HEK293 (cell line): ENCODE measurements around the gene CACNA1D.

Experiments used
- CTCF ChIA-PET: fragments of 350-600 bp; formaldehyde crosslinking; extraction: SDS; loops from one replicate; lab custom pipeline; 2021; ENCODE audit warnings: antibody characterized with exemption; lab: Yijun Ruan, JAX
- POLR2A ChIA-PET: fragments of 300-600 bp; formaldehyde crosslinking; extraction: SDS; loops from one replicate; lab custom pipeline; 2020; ENCODE audit warnings: antibody characterized with exemption, inconsistent platforms; lab: Yijun Ruan, JAX
- H3K27ac ChIP-seq: fragments of 200-500 bp; sonication (Bioruptor generic); 2 replicates; pipeline ENCODE4 v1.5.1; 2014; ENCODE audit warnings: low read depth, low read length, control low read depth, inconsistent platforms; ENCODE audit errors: extremely low read depth
- H3K36me3 ChIP-seq, 2 experiments: fragments of 200-500 bp in 1 of 2; sonication (Bioruptor generic) in 1 of 2; 1 replicate in 1 of 2; 2 replicates in 1 of 2; pipeline ENCODE4 v1.5.1; 2014 to 2017; ENCODE audit warnings: inconsistent platforms in 2 of 2, low read length in 2 of 2; ENCODE audit not compliant: control insufficient read depth in 2 of 2, insufficient read depth in 1 of 2
- H3K4me1 ChIP-seq: fragments of 200-500 bp; sonication (Bioruptor generic); 2 replicates; pipeline ENCODE4 v1.5.1; 2014; ENCODE audit warnings: mild to moderate bottlenecking, low read length, inconsistent platforms; ENCODE audit not compliant: control insufficient read depth, insufficient read depth
- H3K4me3 ChIP-seq: 2 replicates; pipeline ENCODE4 v1.5.1; 2011; ENCODE audit warnings: low read depth, mild to moderate bottlenecking, control low read depth, low read length, moderate library complexity
- H3K9me3 ChIP-seq: fragments of 200-500 bp; sonication (Bioruptor generic); 2 replicates; pipeline ENCODE4 v1.5.1; 2014; ENCODE audit warnings: low read depth, low read length, inconsistent platforms; ENCODE audit not compliant: control insufficient read depth, insufficient read depth
- GLIS1 ChIP-seq: fragments of 450-650 bp; formaldehyde crosslinking; IDR thresholded peaks from 2 replicates; pipeline ENCODE4 v1.5.1; 2016; ENCODE audit warnings: missing biosample characterization, missing genetic modification characterization
- HOXA7 ChIP-seq: sonication (generic); formaldehyde crosslinking; IDR thresholded peaks from 2 replicates; pipeline ENCODE4 v1.8.1; 2022; ENCODE audit warnings: missing genetic modification reagents, borderline replicate concordance
- HOXD13 ChIP-seq: sonication (generic); formaldehyde crosslinking; IDR thresholded peaks from 2 replicates; pipeline ENCODE4 v1.8.0; 2022; ENCODE audit warnings: missing genetic modification reagents, borderline replicate concordance
- KLF1 ChIP-seq: fragments of 450-650 bp; formaldehyde crosslinking; IDR thresholded peaks from 2 replicates; pipeline ENCODE4 v1.5.1; 2016; ENCODE audit warnings: missing biosample characterization, missing genetic modification characterization
- KLF10 ChIP-seq: fragments of 450-650 bp; IDR thresholded peaks from 2 replicates; pipeline ENCODE4 v1.5.1; 2018; ENCODE audit warnings: missing biosample characterization, mild to moderate bottlenecking, missing genetic modification characterization
- KLF17 ChIP-seq: fragments of 450-650 bp; formaldehyde crosslinking; IDR thresholded peaks from 2 replicates; pipeline ENCODE4 v1.5.1; 2016; ENCODE audit warnings: missing biosample characterization, missing genetic modification characterization
- PBX3 ChIP-seq: sonication (generic); formaldehyde crosslinking; IDR thresholded peaks from 2 replicates; pipeline ENCODE4 v1.8.1; 2022; ENCODE audit warnings: mild to moderate bottlenecking, moderate library complexity, missing genetic modification reagents
- PRDM10 ChIP-seq: fragments of 450-650 bp; formaldehyde crosslinking; IDR thresholded peaks from 2 replicates; pipeline ENCODE4 v1.5.1; 2016; ENCODE audit warnings: missing biosample characterization, missing genetic modification characterization
- REST ChIP-seq: fragments of 450-650 bp; formaldehyde crosslinking; IDR thresholded peaks from 2 replicates; pipeline ENCODE4 v1.5.1; 2016; ENCODE audit warnings: missing biosample characterization, missing genetic modification characterization
- SCRT2 ChIP-seq: fragments of 450-650 bp; formaldehyde crosslinking; IDR thresholded peaks from 2 replicates; pipeline ENCODE4 v1.5.1; 2016; ENCODE audit warnings: missing biosample characterization, missing genetic modification characterization
- WT1 ChIP-seq: fragments of 450-650 bp; formaldehyde crosslinking; IDR thresholded peaks from 2 replicates; pipeline ENCODE4 v1.5.1; 2016; ENCODE audit warnings: missing biosample characterization, missing genetic modification characterization
- YY1 ChIP-seq: fragments of 450-650 bp; formaldehyde crosslinking; IDR thresholded peaks from 2 replicates; pipeline ENCODE4 v1.5.1; 2018; ENCODE audit warnings: missing biosample characterization, missing genetic modification characterization
- ZNF114 ChIP-seq: fragments of 450-650 bp; formaldehyde crosslinking; IDR thresholded peaks from 2 replicates; pipeline ENCODE4 v1.5.0; 2017; ENCODE audit warnings: missing biosample characterization, missing genetic modification characterization
- ZNF157 ChIP-seq: fragments of 450-650 bp; formaldehyde crosslinking; IDR thresholded peaks from 2 replicates; pipeline ENCODE4 v1.5.1; 2016; ENCODE audit warnings: missing biosample characterization, missing genetic modification characterization
- ZNF16 ChIP-seq: fragments of 450-650 bp; formaldehyde crosslinking; IDR thresholded peaks from 2 replicates; pipeline ENCODE4 v1.5.1; 2016; ENCODE audit warnings: low read depth, missing biosample characterization, missing genetic modification characterization
- ZNF23 ChIP-seq: fragments of 450-650 bp; formaldehyde crosslinking; IDR thresholded peaks from 2 replicates; pipeline ENCODE4 v1.5.1; 2016; ENCODE audit warnings: missing biosample characterization, missing genetic modification characterization, borderline replicate concordance
- ZNF341 ChIP-seq: fragments of 450-650 bp; formaldehyde crosslinking; IDR thresholded peaks from 2 replicates; pipeline ENCODE4; 2016; ENCODE audit warnings: low read depth, missing biosample characterization, missing genetic modification characterization
- ZNF366 ChIP-seq: fragments of 450-650 bp; formaldehyde crosslinking; conservative IDR thresholded peaks from 2 replicates; pipeline ENCODE4 v1.5.1; 2016; ENCODE audit warnings: missing biosample characterization, missing genetic modification characterization
- ZNF391 ChIP-seq: fragments of 450-650 bp; formaldehyde crosslinking; IDR thresholded peaks from 2 replicates; pipeline ENCODE4 v1.5.1; 2016; ENCODE audit warnings: low read depth, missing biosample characterization, missing genetic modification characterization, borderline replicate concordance
- ZNF488 ChIP-seq: fragments of 450-650 bp; formaldehyde crosslinking; IDR thresholded peaks from 2 replicates; pipeline ENCODE4 v1.5.1; 2016; ENCODE audit warnings: missing biosample characterization, missing genetic modification characterization
- ZNF585B ChIP-seq: fragments of 450-650 bp; formaldehyde crosslinking; IDR thresholded peaks from 2 replicates; pipeline ENCODE4 v1.5.1; 2016; ENCODE audit warnings: missing biosample characterization, missing genetic modification characterization
- ZXDB ChIP-seq: fragments of 450-650 bp; formaldehyde crosslinking; IDR thresholded peaks from 2 replicates; pipeline ENCODE4 v1.5.1; 2016; ENCODE audit warnings: missing biosample characterization, missing genetic modification characterization

CACNA1D gene

GRCh38 chr3:53585627-53586026 is 91.2 kb downstream of the CACNA1D start:
- Histone ChIP-seq H3K36me3 (no peaks in the 10 kb centered on the region), H3K4me3 (no peak overlapping the region), H3K27ac (no peak overlapping the region), H3K4me1 (no peaks in the 10 kb centered on the region), H3K9me3 (no peaks in the 10 kb centered on the region)
- ChIA-PET CTCF (no interaction called here), POLR2A (no interaction called here)
- TF ChIP-seq ZNF585B (tag by site-specific recombination), result no peak
- TF ChIP-seq ZNF16 (tag by site-specific recombination), result no peak
- TF ChIP-seq ZNF114, result no peak
- no peak for TF ChIP-seq KLF17 (tag by site-specific recombination)
- TF ChIP-seq GLIS1, result no peak
- TF ChIP-seq KLF1, result no peak
- TF ChIP-seq KLF10, result no peak
- TF ChIP-seq PRDM10 (tag by site-specific recombination), result no peak
- no peak for TF ChIP-seq ZNF488 (tag by site-specific recombination)
- no peak for TF ChIP-seq ZXDB
- no peak for TF ChIP-seq YY1 (tag by site-specific recombination)
- TF ChIP-seq REST, result no peak

GRCh38 chr3:53588122-53588521 is 93.7 kb downstream of the CACNA1D start:
- Histone ChIP-seq H3K27ac (no peak overlapping the region), H3K9me3 (no peaks in the 10 kb centered on the region), H3K4me1 (no peaks in the 10 kb centered on the region), H3K36me3 (no peaks in the 10 kb centered on the region), H3K4me3 (no peak overlapping the region)
- TF ChIP-seq HOXD13 (CRISPR knock-in tag), result no peak
- no peak for TF ChIP-seq ZNF341 (tag by site-specific recombination)
- no peak for TF ChIP-seq SCRT2 (tag by site-specific recombination)
- no peak for TF ChIP-seq ZNF391 (tag by site-specific recombination)
- no peak for TF ChIP-seq WT1 (tag by site-specific recombination)
- TF ChIP-seq HOXA7 (CRISPR knock-in tag), result no peak
- no peak for TF ChIP-seq ZNF23 (tag by site-specific recombination)
- TF ChIP-seq PBX3 (CRISPR knock-in tag), result no peak
- no peak for TF ChIP-seq ZNF157
- no peak for TF ChIP-seq ZNF366
- ChIA-PET CTCF (no interaction called here), POLR2A (no interaction called here)
